MM.1S (cell line): Measurements from ENCODE around the gene DDN.

Experiments
- EZH2 ChIP-seq: fragments of 300-600 bp; sonication (generic); optimal IDR thresholded peaks from 2 replicates; pipeline ENCODE3; 2017; ENCODE audit warnings: low read depth, mild to moderate bottlenecking, antibody characterized with exemption, low read length, mixed read lengths
- TF ChIP-seq, protein P1 (sequence below): fragments of 300-600 bp; sonication (generic); IDR thresholded peaks from 2 replicates; pipeline ENCODE4 v1.5.1; 2016; ENCODE audit warnings: antibody characterized with exemption, low read length, mixed read lengths

DNA sequence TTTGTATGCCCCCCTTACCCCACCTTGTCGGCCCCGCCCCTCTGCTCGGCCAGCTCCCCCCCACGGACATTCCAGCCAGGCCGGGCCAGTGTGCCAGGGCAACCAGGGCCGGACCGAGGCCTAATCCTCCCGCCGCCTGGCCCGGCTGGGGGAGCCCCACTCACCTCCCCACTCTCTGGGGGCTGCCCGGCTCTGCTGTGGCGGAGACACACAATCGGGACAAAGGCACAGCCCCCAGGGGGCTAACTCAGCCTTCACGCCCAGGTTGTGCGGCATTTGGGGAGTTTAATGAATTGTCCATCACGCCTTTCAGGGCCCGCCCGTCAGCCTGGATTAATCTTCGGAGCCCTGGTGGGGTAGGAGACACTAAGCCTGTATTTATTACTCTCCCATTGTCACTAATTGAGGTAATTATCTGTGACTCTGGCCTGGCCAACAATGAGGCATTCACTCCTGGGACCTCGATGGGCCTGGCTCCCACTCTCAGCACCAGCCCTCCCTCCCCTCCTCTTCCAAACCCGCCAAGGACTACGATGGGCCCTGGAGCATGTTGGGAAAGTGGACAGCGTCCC lies 12.4 kb downstream of the DDN start:
- TF ChIP-seq, protein P1, sequence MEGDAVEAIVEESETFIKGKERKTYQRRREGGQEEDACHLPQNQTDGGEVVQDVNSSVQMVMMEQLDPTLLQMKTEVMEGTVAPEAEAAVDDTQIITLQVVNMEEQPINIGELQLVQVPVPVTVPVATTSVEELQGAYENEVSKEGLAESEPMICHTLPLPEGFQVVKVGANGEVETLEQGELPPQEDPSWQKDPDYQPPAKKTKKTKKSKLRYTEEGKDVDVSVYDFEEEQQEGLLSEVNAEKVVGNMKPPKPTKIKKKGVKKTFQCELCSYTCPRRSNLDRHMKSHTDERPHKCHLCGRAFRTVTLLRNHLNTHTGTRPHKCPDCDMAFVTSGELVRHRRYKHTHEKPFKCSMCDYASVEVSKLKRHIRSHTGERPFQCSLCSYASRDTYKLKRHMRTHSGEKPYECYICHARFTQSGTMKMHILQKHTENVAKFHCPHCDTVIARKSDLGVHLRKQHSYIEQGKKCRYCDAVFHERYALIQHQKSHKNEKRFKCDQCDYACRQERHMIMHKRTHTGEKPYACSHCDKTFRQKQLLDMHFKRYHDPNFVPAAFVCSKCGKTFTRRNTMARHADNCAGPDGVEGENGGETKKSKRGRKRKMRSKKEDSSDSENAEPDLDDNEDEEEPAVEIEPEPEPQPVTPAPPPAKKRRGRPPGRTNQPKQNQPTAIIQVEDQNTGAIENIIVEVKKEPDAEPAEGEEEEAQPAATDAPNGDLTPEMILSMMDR, result no peak
- no peak for TF ChIP-seq EZH2
